ENCODE results near the gene TMIGD3. TPM values are rescaled to one million over a fixed set of nuclear protein-coding genes. Genes with fewer than 3 reads are reported as not detected.

The TMIGD3 gene
- total and polyA plus RNA-seq, 2 of the 4 experiments (the other 2 are of a cell fraction): under 0.01 to 0.12 TPM

DNA sequence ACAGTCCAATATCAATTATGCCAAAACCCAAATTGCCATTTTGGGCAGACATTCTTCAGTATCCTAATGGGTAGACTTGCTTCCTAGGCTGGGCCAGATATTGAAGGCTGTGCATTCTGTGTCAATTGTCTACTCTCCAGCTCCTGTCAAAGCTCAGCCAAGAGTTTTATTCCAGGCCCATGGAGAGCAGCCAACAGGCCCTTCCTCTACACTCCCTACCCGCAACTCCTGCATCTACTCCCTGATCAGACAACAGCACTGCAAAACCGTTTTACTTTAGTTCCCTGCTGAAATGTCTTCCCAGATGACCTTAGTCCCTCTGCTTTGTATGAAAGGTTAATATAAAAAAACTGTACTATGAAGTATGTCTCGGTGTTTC is 6.6 kb upstream of the TMIGD3 start:
- dilution Hi-C loops (cut with HindIII; ENCODE audit: low sequenced_read_pairs, unreplicated experiment) (no loop called here), in situ Hi-C loops (cut with MboI; ENCODE audit: low sequenced_read_pairs) (loop anchor here (5.0 kb wide), 2 partner anchors 47 to 137 kb away; no protein-coding TSS in a partner anchor), intact Hi-C loops (cut with micrococcal nuclease) (loop anchor here (2.0 to 5.0 kb wide), 2 partner anchors 62 to 205 kb away; no protein-coding TSS in a partner anchor)
- Histone ChIP-seq H3K9me1 (ENCODE audit: insufficient read depth, low read length) (no peaks in the 10 kb centered on the region; the same call in 1 of the 2 replicates), H4K20me1 (ENCODE audit: insufficient read depth, low read length) (no peaks in the 10 kb centered on the region), H3K56ac (ENCODE audit: extremely low read depth, insufficient read depth, low read length) (no peak overlapping the region), H3K27me3 (ENCODE audit: control insufficient read depth, insufficient read depth, low read length) (no peaks in the 10 kb centered on the region), H3K9ac (ENCODE audit: low read depth, low read length) (no peak overlapping the region), H3K4ac (ENCODE audit: low read depth, low read length) (no peak overlapping the region), H2BK120ac (ENCODE audit: low read depth, low read length) (no peak overlapping the region), H3K27ac (ENCODE audit: insufficient read depth, low read length) (no peak overlapping the region), H3K23ac (ENCODE audit: low read depth, low read length) (no peak overlapping the region), H3K4me3 (ENCODE audit: insufficient read depth, low read depth, low read length) (no peak overlapping the region), H2BK5ac (ENCODE audit: low read depth, low read length, poor library complexity, severe bottlenecking) (no peak overlapping the region), H2AK9ac (replicated peaks; ENCODE audit: low read depth, low read length, poor library complexity) (no peak overlapping the region), H2BK15ac (ENCODE audit: low read depth, low read length) (no peak overlapping the region), H2AFZ (replicated peaks; ENCODE audit: low read length, poor library complexity) (no peak overlapping the region), H3K14ac (replicated peaks; ENCODE audit: low read depth, low read length) (no peak overlapping the region), H3K9me3 (ENCODE audit: control insufficient read depth, insufficient read depth, low read length) (no peaks in the 10 kb centered on the region), H4K8ac (ENCODE audit: low read depth in 2 of 2, low read length in 2 of 2) (no peak overlapping the region), H4K5ac (ENCODE audit: low read depth, low read length) (no peak overlapping the region), H2BK20ac (ENCODE audit: low read depth, low read length) (no peak overlapping the region), H2AK5ac (ENCODE audit: low read depth, low read length) (no peak overlapping the region), H3K4me1 (ENCODE audit: control insufficient read depth, insufficient read depth, low read length) (peaks cover 10% of the 10 kb centered on the region), H3K36me3 (ENCODE audit: control insufficient read depth, insufficient read depth, low read length) (no peaks in the 10 kb centered on the region), H3K18ac (ENCODE audit: low read depth, low read length) (no peak overlapping the region), H3K79me1 (ENCODE audit: low read depth in 1 of 2, low read length in 2 of 2) (peaks cover 0 to 8% of the 10 kb centered on the region in 2 experiments; a peak in 1 of 4 replicates), H4K91ac (ENCODE audit: insufficient read depth, low read depth, low read length) (no peak overlapping the region), H3K4me2 (ENCODE audit: low read depth, low read length) (no peak overlapping the region)
- BruUV-seq (replicated peaks): no TSS peak
- no peak for DNase-seq
- CTCF ChIA-PET: interaction anchor here (0.7 kb wide), 1 partner anchor 137 kb away, joined by 3 read pairs; no protein-coding TSS in a partner anchor
- no peak for ATAC-seq (ENCODE audit: low read depth)
- POLR2A ChIA-PET (ENCODE audit: unreplicated experiment): no interaction called here
- no CpG with 5 or more reads among the region's 3 CpGs for WGBS, 2 experiments (ENCODE audit: extremely low coverage in 2 of 2, insufficient read length in 1 of 2)
- no peak for TF ChIP-seq MAZ (IDR thresholded peaks at IDR 0.05; ENCODE audit: borderline replicate concordance, low read depth, low read length)
- TF ChIP-seq BHLHE40 (IDR thresholded peaks at IDR 0.05; ENCODE audit: low read depth, low read length): no peak
- TF ChIP-seq POLR2A (IDR thresholded peaks at IDR 0.05; ENCODE audit: low read depth, low read length): no peak
- no peak for TF ChIP-seq NFE2L2 (IDR thresholded peaks at IDR 0.05; ENCODE audit: low read depth, low read length)
- no peak for TF ChIP-seq RAD21 (IDR thresholded peaks at IDR 0.05; ENCODE audit: low read length)
- no peak for TF ChIP-seq RCOR1 (IDR thresholded peaks at IDR 0.05; ENCODE audit: insufficient replicate concordance, low read length)
